GM21447 (cell line): ENCODE data around the gene C12orf75.
"Not testable (repeated sequence)": the region's sequence is repeated elsewhere in the genome, so short reads cannot be mapped to it uniquely, and the experiment has no call there.

Source experiments
- ATAC-seq: cut with Tn5 transposase; IDR thresholded peaks from one replicate; pipeline ENCODE4 v1.9.1; 2021; ENCODE audit not compliant: unreplicated experiment

C12orf75 gene

DNA sequence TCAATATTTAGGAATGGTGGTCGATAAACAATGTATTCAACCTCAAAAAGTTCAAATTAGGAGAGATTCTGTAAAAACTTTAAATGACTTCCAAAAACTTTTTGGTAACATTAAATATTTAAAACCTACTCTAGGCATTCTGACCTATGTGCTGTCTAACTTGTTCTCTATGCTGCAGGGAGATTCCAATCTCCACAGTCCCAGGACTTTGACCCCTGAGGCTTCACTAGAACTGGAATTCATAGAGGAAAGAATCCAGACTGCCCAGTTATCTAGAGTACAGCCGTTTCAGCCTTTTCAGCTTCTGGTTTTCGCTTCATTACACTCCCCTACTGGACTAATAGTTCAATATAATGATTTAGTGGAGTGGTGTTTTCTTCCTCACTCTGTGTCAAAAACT lies 21.1 kb upstream of the C12orf75 start:
- not testable (repeated sequence) for ATAC-seq

DNA sequence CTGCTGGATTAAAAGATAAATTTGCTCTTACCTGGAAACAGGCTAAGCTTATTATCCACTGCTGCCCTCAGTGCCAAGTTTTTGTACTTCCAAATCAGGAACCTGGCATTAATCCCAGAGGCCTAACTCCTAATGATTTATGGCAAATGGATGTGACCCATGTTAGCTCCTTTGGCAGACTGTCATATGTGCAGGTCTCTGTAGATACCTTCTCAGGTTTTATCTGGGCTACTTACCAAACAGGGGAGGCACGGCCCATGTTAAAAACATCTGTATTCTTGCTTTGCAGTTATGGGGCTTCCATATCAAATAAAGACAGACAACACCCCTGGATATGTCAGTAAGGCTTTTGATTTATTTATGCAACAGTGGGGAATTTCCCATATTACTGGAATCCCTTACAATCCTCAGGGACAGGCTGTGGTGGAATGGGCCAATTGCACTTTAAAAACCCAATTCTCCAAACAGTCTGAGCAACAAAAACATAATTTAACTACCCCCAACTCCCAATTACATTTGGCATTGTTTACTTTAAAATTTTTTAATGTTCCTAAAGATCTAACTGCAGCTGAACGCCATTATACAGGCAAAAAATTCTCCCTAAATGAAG lies 19.9 kb upstream of the C12orf75 start:
- not testable (repeated sequence) for ATAC-seq

DNA sequence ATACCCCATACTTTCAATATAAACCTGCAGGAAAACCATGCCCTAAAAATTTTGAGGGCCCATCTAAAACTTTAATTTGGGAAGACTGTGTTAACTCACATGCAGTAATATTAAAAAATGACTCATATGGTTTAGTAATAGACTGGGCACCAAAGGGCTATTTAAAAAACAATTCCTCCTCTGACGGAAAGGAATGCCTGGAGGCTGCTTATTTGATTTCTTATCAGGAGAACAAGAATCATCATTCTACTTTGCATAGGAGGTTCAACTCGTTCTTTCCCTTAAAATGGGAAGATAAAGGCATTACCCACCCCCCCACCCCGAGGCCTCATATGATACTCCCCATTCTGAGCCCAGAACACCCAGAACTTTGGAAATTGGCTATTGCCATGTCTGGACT lies 18.6 kb upstream of the C12orf75 start:
- ATAC-seq = not testable (repeated sequence)

DNA sequence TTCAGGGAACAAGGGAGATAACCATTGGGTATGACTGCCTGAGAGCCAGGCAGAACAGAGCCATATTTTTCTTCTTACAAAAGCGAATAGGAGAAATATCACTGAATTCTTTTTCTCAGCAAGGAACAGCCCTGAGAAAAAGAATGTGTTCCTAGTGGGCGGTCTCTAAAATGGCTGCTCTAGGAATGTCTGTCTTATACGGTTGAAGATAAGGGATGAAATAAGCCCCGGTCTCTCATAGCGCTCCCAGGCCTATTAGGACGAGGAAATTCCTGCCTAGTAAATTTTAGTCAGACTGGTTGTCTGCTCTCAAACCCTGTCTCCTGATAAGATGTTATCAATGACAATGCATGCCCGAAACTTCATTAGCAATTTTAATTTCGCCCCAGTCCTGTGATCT lies 16.7 kb upstream of the C12orf75 start:
- ATAC-seq = not testable (repeated sequence)

DNA sequence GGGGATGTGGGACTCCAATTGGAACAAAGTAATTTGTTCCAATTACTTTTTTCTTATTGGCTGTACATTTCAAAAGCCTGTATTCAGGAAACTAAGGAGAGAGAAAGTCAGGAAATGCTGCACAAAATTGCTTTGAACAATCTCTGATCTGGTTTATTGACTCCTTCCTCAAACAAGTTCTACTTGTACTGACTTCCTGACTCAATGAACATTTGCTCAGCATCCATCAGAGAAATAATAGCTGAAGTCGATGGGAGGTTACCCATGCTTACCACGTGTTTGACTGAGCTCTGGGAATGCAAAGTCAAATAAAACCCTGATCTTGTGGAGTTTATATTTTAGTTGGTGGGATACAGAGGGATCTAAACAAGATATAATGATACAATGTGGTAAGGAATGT lies 15.4 kb upstream of the C12orf75 start:
- ATAC-seq = no peak

DNA sequence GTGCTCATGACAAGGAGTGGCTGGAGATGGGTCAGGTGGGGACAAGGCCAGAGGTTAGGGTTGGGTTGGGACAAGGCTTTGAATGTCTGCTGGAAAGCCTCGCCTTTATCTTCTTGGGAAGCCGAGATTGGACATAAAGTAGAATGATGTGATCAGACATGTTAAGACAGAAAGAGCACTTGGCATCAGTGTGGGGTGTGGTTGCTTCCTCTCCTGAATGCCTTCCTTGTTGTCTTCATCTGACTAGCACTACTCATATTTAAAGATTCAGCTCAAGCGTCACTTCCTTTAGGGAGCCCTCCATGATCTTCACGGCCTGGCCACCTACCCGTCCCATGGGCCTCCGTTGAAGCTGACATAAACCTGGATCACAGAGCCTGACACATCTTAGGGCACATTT lies 14.8 kb upstream of the C12orf75 start:
- no peak for ATAC-seq

DNA sequence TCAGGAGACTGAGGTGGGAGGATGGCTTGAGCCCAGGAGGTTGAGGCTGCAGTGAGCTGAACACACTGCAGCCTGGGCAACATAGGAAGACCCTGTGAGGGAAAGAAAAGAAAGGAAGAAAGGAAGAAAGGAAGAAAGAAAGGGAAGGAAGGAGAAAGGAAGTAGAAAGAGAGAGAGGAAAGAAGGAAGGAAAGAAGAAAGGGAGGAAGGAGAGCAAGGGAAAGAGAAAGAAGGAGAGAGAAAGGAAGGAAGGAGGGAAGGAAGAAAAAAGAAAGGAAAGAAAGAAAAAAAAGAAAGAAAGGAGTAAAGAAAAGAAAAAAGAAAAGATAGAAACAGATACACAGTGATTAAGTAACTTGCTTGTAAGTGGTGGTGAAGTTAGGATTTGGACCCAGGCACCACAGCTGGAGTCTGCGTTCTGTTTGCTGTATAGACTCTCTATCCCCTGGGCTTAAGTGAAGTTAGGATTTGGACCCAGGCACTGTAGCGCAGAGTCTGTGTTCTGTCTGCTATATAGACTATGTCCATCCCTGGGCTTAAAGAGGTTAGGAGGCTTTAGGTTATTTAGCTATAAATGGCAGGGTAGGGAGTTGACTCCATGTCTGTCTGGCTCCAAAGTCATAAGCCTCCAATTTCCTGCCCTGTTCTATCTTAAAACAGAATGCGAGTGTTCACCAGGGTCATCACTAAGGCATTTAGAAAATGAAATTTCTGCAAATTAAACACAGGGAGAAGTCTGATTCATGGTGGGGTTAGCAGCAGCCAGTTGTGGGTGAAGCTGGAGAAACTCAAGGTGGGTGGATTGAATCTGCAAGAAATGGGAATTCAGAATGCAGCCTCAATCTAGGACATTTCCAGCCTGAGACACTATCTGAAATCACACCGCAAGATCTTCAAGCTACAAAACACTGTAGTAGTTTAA lies 13.3 kb upstream of the C12orf75 start:
- ATAC-seq = no peak

DNA sequence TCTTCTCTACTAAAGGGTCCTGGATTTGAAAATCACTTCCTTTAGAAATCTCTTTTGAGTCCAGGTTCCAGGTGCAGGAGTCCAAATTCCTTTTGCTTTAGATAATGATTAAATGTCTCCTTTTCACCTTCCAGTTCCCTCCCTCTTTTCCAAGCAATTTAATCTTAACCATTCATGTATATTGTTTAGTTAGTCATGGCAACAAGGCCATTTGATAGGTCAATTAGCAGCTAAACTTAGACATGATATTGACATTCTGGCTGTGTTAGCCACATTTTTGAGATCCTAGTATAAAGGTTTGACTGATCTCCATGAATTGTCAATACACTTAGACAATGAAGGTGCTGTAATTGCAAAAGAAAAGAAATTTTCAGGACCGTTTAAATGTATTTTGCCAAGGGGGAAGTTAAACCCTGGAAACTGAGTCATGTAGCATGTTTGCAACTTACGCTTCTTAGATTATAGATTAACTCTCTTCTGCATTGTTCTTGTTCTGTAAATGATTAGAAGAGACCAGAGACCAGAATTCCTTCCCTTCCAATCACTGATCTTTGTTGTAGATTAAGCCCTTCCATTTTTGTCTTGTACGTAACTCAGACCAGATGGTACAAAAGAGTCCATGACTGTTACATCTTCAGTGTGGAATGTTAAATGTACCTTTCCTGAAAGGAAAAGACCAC lies 12.4 kb upstream of the C12orf75 start:
- no peak for ATAC-seq

DNA sequence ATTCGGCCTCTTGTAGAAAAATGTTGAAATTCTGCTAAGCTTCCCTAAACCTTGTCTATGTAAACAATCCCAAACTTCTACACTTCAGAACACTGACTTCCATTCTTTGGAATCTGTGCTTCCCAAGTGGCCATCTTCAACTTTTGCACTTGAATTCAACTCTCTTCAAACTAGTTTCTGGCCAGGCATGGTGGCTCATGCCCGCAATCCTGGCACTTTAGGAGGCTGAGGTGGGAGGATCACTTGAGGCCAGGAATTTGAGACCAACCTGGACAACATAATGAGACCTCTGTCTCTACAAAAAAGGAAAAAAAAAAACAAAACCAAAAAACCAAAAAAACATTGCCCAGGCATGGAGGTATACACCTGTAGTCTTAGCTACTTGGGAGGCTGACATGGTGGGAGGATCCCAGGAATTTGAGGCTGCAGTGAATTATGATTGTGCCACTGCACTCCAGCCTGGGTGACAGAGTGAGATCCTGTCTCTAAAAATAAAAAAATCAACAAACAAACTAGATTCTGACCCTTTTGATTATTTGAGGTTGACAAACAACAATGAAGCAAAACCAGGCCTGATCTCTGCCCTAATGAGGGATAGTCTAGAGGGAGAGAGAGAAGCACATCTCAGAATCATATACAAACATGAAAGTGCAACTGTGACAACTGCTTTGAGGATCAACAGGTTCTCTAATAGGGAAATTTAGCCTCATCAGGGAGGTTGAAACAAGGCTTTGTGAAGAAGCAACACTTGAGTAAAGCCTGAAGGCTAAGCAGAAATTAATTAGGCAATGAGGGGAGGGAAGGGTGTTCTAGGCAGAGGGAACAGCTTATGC lies 11.6 kb upstream of the C12orf75 start:
- no peak for ATAC-seq

DNA sequence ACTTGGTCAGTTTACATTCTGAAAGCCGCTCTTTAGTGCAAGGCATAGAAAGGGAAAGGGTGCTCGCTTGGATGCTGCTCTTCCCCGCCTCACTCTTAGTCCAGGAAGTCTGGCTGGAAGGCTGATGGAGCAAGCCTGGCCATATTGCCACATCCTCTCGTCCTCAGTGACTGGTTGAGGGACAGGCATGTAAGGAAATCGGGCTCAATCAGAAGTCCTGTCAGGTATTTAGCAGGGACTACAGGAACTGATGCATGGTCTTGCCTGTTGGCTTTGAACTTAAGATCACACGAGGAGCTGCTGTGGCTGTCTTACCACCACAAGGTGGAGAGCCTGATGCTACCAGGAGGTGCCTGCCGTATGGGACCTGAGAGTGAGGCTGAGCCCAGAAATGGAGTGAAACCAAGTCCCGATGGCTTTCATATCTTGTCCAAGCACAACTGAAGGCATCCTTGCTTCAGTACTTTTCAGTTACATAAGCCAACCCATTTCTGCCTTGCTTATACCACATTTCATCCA lies 10.7 kb upstream of the C12orf75 start:
- ATAC-seq = no peak

DNA sequence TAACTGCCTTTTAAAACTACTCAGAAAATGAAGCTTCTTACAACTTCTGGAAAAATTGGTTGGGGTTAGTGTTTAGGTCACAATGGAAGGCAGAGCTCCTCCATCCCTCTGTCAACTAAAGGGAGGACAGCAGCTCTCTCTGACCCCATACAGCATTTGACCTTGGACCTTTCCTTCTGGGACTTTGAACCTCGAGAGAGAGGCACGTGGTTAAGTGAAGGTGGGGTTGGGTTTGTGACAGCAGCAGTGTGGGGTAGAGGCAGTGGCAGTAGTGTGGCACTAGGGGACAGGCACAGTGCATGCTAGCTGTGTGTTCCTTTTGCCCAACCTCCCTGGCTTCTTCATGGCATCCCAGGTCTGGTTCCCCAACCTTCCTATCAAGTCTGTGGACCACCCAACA lies 9.4 kb upstream of the C12orf75 start:
- no peak for ATAC-seq

DNA sequence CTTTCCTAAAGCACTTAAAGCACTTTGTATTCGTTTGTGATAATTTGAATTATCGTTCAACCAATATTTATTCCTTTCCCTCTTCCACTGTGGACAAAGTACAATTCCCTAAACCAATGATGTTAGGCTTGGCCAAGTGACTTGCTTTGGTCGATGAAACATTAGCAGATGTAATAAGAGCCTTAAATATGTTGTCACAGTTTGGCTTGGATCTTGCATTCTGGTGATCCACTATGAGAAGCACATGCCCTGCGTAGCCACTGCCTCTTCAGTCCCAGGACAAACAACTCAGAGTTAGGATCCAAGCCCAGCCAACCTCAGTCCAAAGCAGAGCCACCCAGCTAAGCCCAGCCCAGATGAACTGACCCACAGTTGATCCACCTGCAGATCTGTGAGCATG lies 8.4 kb upstream of the C12orf75 start:
- ATAC-seq = no peak

DNA sequence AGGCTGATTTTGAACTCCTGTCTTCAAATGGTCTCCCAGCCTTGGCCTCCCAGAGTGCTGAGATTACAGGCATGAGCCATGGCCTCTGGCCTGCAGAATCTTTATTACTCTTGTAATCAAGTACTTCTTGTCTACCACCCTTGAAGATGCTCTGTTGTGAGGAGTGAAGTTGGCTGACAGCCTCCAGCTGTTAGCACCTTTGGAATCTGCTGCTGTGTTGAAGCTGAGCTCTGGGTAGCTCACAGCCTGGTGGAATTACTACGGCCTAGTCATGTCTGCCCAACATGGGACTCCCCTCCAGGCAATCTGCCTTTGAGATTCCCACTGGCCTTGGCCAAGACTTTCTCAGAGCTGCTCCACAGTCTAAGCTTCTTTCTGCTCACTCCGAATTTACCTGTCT lies 5.8 kb upstream of the C12orf75 start:
- ATAC-seq = no peak

DNA sequence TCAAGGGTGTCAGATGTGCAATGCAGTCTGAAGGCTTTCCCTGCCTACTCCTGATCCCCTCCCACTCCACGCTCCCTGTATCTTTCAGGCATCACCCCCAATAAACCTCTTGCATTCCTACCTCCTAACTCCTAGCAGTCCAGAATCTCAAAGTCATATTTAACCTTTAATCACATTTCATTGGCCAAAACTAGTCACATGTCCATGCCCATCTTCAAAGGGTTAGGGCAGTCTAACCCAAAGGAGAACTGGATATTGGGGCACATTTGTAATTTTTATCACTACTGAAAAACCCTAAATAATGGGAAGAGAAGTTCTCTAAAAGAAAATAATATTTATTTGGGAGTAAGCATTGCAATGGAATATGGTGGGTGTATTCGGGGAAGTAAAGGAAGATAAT lies 5.4 kb upstream of the C12orf75 start:
- no peak for ATAC-seq

DNA sequence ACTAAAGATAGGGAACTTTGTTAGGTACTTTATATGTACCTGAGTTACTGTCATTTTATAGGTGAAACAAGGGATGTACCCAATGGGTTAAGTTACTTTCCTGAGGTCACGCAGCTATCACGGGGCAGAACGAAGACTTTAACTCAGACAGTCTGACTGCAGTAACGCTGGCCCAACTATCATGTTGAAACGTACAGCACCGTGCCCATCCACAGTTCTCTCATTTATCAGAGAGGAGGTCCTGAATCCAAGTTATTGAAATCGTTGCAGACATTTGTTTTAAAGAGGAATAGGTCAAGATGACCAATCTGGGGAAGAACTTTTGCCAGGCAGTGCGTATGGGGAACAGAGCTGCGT lies 587 bp upstream of the C12orf75 start:
- ATAC-seq = peak; percentile 4

DNA sequence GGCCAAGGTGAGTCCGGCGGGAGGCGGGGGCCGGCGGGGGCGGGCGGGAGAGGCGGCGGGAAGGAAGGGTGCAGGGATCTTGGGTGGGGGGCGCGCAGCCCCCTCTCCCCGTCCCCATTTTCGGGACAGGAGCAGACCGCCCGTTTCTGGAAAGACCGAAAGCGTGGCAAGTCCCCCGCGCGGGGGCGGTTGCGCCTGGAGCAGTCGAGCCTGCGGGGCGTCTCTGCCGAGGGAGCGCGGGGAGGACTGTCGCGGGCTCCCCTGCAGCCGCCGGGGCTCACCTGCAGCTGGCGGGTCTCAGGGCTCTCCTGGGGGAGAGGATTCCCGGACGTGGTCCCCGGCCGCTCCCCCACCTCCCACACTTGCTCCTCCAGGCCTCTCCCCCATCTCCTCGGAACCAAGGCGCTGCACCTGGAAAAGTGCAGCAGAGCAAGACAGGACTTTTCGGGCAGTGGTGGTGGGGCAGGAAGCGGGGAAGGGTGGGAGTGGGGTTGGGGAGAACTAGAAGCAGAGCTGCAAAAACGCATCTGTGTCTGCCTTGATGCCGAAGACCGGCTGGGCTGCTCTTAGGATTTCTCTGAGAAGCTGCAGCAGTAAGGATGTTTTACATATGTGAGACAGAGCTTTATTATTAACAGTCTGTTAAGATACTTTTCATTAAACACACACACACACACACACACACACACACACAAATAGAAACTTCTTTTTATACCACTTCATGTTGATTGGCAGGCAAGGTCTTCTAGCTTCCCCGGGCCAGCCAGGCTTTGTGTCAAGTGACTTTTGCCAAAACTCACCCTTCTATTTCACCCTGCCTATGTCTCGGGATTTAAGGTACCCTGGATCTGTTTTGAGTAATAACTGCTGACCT lies 677 bp downstream of the C12orf75 start:
- ATAC-seq = no peak

DNA sequence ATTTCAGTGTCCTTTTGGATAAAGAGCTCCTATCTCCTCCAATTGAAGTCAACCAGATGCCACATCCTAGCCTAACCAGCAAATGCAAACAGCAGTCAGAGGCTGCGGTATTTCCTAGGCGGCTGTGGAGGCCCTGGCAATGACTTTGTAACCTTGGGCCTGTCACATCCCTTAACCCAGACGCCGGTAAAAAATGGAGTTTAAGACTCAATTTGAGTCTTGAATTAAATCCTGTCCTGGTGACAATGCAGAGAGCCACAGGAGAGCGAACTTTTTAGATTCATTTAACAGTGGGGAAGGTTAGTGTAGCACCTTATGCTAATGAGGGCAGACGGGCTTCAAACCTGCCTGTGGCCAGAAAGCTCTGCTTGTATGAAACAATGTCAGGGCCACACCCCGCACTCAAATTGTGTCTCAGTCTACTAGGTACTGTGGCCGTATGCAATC lies 1.3 kb downstream of the C12orf75 start:
- no peak for ATAC-seq

DNA sequence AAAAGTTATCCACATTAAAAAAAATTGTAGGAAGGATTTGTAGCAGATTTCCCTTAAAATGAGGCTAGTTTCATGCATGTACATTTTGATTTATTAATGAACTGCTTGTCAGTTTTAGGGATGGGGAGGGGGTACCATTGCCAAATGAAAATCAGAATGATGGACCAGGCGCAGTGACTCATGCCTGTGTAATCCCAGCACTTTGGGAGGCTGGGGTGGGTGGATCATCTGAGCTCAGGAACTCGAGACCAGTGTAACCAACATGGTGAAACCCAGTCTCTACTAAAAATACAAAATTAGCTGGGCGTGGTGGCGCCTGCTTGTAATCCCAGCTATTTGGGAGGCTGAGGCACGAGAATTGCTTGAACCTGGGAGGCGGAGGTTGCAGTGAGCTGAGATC lies 1.8 kb downstream of the C12orf75 start:
- ATAC-seq = not testable (repeated sequence)

DNA sequence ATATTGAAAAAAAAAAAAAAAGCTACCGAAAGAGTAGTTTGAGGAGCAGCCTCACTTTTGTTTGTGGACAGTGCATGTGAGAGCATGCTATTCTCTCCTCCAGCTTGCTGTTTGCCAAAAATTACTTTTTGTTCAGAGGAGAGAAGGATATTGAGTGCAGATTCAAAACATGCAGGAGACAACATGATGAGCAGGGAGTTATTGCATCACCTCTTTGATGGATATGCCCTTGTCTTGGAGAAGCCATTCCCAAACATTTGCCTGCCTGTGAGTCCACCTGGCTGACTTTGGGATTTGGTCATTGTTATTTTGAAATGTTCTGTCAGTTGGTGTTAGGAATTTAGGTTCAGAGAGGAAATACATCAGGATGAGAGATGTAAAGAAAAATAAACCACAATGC lies 2.4 kb downstream of the C12orf75 start:
- ATAC-seq = no peak

DNA sequence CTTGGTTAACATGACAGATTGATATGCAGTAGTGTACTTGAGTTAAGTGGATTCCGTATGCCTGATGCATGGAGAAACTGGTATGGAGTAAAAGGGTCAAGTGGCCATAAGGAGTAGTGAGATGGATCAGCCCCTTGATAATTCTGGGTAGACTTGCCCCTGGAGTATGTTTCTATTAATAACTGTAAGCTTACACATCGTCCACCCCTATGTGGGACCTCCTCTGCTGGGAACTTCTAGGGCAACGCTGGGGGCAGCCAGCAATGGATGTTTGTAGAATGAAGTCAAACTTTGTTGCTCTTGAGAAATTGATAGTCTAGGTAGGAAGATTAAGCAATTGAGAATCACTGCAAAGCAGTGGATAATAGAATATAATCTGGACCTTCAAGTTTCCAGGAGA lies 3.5 kb downstream of the C12orf75 start:
- no peak for ATAC-seq
